ENCODE results near the gene SSR3.
"Not testable (repeated sequence)": the region's sequence is repeated elsewhere in the genome, so short reads cannot be mapped to it uniquely, and the experiment has no call there.

SSR3 gene

DNA sequence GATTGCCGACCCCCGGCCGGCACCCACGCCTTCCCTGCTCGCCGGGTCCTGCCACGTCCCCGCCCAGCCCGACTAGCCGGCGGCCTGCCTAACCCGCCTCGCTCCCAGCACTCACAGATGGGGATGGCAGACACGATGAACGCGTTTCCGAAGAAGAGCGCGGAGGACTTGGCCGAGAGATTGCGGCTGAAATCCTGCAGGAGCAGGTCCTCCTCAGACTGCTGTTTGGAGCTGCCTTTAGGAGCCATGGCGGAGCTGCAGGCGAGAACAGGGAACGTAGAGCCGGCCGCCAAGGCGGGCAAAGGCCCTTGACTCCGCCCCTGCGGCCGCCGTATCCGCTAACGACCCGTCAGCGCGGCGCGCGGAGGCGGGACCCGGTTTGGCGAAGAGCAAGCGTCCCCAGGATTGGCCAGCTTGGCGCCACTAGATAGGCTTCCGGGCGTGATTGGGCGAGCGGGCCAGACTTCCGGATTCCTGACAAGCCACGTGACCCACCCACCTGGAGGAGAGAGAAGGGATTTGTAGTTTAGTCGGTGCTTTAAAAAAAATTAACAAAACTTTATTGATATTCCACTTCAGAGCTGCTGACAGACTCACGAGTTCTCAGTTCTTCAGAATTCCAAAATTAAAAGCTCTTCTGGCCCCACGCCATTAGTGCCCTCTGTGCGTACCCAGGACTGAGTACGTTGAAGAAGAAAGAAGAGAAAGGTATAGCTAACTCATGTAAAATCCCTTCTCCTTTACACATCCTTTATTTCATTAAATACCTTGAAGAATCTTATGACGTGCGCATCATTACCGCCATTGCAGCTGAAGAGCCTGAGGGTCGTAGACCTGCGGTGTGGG lies at the start of gene SSR3:
Gene SSR3 (minus strand): TSS at position 276 of the 846 bp plus-strand sequence. CDS start 28 bp downstream, at position 248.
- DNase-seq (ENCODE audit: low read depth in 2 of 2, low spot score in 1 of 2): peak; percentile 95 to 98

DNA sequence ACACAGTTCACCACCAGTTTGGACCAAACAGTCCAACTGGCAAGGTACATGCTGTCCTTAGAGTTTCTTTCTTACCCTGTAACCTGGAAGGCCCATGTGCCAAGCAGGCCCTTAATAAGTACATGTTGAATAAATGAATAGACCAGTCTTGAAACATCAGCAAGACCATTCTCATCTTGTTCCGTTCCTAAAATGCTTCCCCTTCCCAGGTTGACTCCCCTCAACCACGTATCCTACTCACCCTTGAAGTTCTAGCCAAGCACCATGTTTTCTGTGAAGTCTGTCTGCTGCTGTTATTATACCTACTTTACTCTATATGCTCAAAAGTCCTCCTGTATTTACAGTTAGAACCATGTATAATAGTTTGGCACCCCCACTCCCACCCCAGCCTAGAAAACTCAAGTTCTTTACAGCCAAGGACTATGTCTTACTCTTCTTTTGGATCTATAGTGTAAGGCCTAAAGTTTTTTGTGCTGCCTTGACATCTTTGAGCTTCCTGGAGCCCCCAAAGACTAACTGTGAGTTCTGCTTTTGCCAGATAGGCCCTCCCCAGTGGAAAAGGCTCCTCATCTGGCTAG lies 49.2 kb upstream of the SSR3 start:
- DNase-seq (ENCODE audit: low read depth in 2 of 2, low spot score in 1 of 2): no peak

DNA sequence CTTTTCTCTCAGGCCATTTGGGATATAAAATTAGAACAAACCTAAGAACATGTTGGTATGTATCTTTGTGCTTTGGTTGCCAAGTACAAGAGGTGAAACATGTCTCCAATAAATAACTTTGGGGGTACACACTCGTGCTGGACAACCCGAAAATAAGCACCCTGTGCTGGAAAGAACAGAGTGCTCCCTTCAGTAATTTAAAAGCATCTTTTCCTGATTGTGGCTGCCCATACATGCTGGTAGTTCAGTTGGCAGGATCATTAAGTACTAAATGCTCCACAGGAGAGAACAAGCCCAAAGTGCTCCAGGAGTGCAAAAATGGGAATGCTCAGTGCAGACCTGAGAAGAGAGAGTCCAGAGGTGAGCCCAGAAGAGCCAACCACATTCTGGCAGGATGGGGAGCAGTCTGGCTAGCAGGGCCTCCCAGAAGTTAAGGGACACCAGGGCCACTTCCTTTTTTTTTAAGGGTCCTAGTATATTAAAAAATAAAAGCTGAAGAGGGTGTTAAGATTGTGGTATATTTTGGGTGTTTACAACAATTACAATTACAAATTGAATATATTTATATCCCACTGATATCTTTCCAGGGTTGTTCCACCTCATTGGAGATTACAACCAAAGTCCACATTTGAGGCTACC lies 48.6 kb upstream of the SSR3 start:
- no peak for DNase-seq (ENCODE audit: low read depth in 2 of 2, low spot score in 1 of 2)

DNA sequence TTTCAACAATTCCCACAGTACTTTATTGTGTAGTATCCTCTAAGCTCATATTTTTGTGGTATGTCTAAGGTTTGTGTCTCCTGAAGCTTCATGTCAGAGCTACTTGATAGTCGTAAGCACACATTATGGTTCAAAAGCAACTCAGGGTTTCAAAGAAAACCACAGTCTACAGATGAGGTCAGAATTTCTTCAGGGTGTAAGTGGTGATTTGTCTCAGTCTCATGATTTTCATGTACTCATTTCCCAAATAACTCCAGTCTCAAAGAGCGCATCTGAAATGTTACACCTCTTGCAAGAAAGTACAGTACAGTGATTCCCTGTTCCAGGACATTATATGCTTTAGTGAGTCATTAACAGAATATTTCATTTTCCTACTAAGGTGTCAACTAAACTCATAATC lies 47.5 kb upstream of the SSR3 start:
- DNase-seq (ENCODE audit: low read depth in 2 of 2, low spot score in 1 of 2): no peak

DNA sequence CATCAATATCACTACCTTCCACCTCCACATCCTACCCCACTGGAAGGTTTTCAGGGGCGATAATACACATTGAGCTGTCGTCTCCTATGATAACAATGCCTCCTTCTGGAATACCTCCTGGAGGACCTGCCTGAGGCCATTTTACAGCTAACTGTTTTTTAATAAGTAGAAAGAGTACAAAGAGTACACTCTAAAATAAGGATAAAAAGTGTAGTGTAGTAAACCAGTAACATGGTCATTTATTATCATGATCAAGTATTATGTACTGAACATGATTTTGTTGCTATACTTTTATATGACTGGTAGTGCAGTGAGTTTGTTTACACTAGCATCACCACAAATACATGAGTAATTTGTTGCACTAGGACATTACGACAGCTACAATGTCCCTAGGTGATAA lies 46.6 kb upstream of the SSR3 start:
- DNase-seq (ENCODE audit: low read depth in 2 of 2, low spot score in 1 of 2): no peak

DNA sequence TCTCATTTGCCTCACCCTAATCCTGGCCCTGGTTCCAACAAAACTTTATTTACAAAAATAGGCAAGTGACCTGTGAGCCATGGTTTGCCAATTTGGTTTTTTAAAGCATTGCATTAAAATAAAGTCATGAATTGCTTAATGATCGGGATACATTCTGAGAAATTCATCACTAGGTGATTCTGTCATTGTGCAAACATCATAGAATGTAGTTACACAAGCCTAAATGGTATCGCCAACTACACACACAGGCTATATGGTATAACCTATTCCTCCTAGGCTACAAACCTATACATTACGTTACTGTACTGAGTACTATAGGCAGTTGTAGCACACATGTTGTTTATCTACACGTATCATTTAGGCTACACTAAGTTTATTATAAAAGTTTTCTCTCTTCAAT lies 45.9 kb upstream of the SSR3 start:
- no peak for DNase-seq (ENCODE audit: low read depth in 2 of 2, low spot score in 1 of 2)

DNA sequence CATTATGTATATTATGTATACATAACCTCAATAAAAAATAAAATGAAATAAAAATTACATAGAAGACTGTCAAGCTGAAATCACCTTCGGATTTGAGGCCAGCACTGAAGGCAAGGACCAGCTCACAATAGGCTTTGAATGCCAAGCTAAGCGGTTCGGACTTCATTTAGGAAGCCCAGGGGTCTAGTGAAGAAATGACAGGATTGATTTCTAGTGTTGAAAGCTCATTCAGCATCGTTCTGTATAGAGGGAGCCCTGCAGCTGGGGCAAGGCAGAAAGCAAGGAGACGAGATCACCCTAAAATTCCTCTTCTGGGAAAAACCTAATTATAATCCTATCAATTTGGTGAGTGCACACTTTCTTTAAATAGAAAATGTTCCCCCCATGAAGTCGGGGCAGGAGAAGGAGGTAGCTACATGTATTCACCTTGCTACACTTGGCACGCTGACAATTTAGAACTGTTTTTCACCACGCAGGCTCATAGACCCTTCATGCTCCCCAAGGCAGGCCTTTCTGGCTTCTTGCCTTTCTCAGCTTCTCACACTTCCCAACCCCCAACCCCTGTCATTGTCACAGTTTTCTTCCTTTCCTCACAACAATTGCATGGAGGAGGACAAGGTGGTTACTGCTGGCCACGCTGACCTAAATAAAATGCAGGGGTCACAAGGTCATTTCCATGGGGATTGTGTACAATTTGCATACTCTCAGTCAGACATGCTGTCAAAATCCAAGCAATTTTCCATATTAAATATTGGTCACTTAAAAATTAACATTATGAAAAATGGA lies 44.4 kb upstream of the SSR3 start:
- no peak for DNase-seq (ENCODE audit: low read depth in 2 of 2, low spot score in 1 of 2)

DNA sequence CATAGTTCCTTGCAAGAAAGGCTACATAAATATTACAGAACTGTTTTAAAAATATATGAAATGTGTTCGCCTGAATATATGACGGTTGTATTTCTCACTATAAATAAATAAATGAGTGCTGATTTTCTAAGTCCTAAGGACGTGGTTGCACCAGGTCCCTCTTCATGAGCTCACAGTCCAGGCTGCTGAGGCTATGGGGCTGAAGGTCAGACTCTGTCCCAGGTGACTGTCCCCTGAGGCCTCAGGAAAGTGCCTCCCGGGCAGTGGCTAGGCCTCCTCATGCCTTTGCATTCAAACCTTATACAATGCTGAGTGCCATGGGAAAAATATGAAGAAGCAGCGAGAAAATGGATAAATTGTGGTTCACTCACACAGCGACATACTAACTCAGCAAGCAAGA lies 43.5 kb upstream of the SSR3 start:
- DNase-seq (ENCODE audit: low read depth in 2 of 2, low spot score in 1 of 2): no peak

DNA sequence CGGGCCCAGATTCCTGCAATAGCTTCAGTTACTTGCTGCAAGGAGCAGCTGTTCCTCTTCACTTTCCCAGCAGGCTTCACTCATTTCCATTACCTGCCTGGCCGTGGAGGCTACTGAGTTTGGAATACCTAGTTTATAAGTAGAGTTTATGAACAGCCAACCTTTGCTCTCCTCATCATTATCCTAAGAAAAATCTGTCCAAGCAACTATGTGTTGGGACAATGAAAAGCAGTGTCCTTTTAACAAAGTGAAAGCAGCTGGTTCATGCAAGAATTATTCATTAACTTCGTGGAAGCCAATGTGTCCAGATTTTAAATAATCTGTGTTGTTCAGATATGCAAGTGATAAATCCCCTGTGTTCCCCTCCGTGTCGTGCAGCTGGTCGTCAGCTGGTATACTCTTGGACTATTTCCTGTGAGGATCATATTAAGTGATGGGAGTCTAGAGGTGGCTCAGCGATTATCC lies 39.3 kb upstream of the SSR3 start:
- no peak for DNase-seq (ENCODE audit: low read depth in 2 of 2, low spot score in 1 of 2)

DNA sequence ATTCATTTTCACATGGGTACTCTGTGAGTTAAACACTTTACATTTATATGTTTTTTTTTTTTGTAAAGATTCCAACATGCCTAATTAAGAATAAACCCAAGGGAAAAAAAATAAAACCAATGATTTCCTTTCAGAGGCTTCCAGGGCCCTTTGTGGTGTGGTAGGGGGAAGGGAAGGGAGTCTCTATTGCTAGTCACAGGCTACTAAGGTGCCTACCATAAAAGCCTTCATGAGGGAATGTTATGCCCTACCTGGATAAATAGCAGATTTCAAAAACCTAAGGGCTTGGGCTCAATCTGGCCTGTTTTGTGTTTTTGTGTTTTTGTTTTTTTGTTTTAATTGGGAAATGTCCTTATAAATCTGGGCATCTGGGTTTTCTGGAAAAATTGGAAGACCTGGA lies 38.9 kb upstream of the SSR3 start:
- DNase-seq (ENCODE audit: low read depth in 2 of 2, low spot score in 1 of 2): no peak

DNA sequence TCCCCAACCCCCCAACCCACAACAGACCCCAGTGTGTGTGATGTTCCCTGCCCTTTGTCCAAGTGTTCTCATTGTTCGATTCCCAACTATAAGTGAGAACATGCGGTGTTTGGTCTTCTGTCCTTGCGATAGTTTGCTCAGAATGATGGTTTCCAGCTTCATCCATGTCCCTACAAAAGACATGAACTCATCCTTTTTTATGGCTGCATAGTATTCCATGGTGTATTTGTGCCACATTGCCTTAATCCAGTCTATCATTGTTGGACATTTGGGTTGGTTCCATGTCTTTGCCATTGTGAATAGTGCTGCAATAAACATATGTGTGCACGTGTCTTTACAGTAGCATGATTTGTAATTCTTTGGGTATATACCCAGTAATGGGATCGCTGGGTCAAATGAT lies 34.9 kb upstream of the SSR3 start:
- not testable (repeated sequence) for DNase-seq (ENCODE audit: low read depth in 2 of 2, low spot score in 1 of 2)

DNA sequence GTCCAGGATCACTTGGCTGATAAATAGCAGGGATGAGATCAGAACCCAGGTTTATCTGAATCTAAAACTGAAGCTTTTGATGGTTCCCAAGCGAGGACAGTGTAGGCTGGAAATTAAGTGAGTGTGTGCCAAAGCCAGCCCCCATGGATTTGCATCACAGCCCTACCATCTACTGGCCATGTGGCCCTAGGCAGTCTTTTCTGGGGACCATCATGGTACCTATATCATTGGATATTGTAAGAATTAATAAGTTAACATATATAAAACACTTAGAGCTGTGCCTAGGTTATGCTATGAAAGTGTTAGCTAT lies 32.8 kb upstream of the SSR3 start:
- no peak for DNase-seq (ENCODE audit: low read depth in 2 of 2, low spot score in 1 of 2)

DNA sequence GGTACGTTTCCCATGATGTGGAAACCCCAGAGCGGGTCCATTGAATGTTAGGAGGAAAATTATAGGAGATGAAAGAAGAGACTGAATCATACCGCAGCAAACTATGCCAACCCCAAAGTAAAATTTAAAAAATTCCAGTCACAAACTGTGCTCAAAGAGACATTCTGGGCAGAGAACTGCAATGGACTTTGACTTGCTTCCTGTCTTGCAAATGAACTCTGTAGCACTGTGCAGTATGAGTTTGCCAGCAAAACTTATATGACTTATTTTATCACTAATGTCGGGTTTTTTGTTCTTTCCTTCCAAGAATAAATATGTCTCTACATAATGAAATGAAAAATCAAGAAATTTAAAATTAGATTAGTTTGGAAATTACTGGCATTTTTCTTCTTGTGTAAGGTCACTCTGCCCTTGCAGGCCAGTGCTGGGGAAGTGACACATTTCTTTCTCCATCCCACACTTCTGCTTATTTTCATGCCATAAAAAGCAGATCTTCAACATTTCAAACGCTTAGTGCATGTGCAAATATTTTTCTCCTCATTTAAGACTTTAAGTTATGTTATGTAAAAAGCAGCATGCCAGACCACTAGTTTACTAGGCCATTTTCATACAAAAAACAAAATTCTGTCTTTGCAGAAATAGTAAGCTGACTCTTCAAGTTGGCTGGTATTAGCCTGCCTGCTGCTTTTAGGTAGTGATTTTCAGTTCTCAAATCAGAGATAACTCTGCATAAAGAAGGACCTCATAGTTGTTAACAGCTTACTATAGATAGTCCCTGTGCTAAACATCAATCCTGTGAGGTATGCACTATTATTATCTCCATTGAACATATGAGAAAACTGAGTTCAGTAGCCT lies 32.2 kb upstream of the SSR3 start:
- no peak for DNase-seq (ENCODE audit: low read depth in 2 of 2, low spot score in 1 of 2)

DNA sequence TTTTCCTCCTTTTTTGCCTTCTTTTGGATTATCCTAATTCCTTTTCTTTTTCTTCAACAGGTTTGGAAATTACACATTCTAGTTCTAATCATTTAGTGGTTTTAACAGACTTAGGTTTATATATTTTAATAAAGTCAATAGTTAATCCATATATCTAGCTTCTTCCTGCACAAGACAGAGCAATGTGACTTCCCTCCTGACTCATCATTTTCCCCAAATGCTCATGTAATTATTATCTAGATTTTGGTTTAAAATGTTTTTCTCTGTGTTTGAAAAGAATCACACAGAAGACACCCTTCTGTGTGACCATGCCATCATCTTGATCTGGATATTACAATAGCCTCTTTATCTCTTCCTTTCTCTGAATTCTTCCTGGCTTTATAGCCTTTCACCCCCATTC lies 28.6 kb upstream of the SSR3 start:
- DNase-seq (ENCODE audit: low read depth in 2 of 2, low spot score in 1 of 2): no peak

DNA sequence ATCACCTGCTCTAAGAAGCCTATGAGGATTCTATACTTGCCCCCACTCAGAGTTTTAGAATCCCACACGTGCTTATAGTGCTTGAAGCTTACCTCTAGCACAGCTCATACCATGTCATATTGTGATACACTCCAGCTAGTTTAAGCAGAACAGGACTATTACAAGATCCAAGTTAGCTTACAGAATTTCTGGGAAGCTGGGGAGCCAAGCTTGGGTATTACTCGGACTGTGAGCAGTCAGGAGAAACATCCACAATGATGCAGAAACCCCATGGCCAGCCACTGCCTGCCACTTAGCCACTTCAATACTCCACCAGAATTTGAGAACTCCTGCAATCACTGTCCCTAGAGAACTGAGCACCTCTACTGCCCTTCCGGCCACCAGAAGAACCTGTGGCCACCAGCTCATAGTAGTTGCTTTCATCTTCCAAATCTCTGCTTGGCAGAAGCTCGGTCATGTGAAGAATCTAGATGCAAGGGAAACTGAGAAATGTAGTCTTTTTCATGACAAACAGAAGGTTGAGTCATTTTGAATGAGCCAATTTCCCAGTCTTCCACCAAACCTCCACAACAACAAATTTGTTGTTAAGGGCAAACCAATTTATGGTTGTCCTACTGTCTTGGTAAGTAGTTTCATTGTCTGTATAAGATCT lies 27.7 kb upstream of the SSR3 start:
- DNase-seq (ENCODE audit: low read depth in 2 of 2, low spot score in 1 of 2): no peak

DNA sequence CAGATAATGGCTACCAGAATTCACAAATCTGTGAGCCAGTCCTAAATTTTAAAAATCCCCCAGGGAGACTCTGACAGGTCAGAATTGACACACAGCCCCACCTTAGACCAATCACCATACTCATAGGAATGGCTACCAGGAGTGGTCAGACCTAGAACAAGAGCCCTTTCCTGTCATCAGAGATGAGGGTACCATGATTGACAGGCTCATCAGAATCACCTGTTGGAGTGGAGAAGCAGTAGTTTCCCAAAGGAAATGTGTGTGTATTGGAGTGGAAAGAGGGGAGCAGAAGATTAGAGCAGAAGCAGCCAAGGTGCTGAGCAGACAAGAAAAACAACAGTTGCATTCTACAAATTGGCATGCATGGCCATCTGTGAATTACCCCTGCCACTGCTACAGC lies 27.0 kb upstream of the SSR3 start:
- no peak for DNase-seq (ENCODE audit: low read depth in 2 of 2, low spot score in 1 of 2)

DNA sequence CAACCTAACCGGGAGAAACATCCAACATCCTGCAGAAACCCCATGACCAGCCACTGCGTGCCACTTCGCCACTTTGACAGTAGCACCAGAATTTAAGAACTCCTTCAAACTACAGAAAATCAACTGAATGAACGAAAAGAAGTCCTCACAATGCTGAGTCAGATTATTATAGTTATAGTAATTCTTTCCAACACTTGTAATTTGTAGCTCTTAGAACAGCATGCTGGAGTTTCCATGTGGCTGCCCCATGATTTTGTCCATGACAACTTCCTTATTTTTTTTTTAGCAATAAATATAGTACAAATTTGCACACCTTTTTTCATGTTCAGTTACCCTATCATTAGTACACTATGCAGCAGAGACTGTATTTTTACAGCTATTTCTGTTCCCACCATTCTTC lies 26.1 kb upstream of the SSR3 start:
- no peak for DNase-seq (ENCODE audit: low read depth in 2 of 2, low spot score in 1 of 2)

DNA sequence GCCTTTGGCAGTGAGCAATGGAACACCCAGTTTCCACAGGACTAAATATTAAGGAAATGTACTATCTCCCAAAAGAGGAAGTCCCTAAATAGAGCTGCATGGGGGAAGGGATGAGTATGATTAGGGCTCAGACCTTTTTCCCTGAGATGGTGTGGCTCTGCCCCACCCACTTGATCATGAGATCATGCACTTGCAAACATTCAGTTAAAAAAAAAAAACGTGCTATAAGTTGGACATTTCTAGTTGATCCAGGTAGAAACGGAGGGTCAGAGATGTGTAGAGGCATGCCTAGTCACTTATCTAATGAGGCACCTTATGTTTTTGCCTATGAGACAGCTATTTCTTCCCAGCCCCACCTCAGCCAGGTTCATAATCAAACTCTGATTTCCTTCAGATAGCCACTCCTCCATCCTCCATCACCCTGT lies 24.5 kb upstream of the SSR3 start:
- DNase-seq (ENCODE audit: low read depth in 2 of 2, low spot score in 1 of 2): no peak

DNA sequence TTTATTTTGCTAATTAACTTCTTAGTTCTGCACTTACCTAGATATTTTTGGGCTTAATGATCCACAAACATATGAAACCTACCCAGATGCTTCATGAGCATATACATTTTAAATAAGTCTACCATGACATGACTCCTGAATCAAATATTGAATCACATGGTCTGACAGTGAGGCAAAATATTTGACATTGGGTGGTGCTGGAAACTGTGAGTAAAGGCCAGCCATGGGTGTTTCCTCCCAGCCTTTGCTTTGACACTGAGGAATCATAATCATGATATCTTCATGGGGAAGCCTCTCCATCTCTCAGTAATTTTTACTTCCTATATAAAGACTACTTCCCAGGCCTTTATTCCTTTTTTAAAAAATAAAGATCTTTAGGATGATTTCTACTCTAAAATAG lies 22.8 kb upstream of the SSR3 start:
- DNase-seq (ENCODE audit: low read depth in 2 of 2, low spot score in 1 of 2): no peak

DNA sequence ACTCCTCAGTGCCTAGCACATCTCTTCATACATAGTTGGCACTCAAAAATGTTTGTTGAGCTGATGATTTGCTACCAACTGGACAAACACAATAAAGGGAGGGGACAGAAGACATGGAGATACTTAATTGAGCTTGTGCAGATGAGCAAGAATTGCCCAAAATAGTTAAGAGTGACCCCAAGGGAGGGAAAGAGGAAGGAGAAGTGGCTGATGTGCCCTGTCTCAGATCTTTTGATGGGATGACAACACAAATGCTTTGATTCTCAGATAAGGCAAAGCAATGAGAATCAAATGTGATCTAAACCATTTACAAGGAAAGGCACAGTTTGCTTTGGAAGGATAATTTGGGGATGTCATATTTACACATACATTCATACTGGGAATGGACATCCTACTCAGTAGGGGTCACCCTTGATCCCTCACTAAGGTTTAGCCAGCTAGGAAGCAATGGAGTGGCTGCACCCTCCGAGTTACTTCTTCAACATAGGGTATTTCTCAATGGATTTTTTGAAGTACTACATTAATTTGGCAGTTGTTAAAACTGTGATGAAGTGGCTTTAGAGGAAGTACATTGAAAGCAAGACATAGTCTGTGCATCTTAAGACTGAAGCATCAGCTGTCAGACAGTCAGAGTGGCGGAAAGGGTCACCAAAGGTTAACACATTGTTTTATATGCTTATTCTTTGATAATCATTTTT lies 21.9 kb upstream of the SSR3 start:
- no peak for DNase-seq (ENCODE audit: low read depth in 2 of 2, low spot score in 1 of 2)

All from stimulated activated CD8-positive, alpha-beta memory T cell treated with anti-CD3 and anti-CD28 coated beads, Interleukin-4, amount 100 ng/mL, for 4 hours (primary cell).